PC-3 (cell line): ENCODE measurements around the gene TRAF3. TPM values are rescaled to one million over a fixed set of nuclear protein-coding genes. Genes with fewer than 3 reads are reported as not detected.

Experiments
- ATAC-seq: fragments of 200-7000 bp; cut with Tn5 transposase; 2 replicates; pipeline ENCODE4 v1.9.1; 2020; ENCODE audit warnings: mild to moderate bottlenecking, moderate library complexity
- BruUV-seq: library from RNA; stranded (reverse); fragments of 400-500 nt; replicated peaks from 2 replicates; lab custom pipeline; 2021; lab: Mats Ljungman, UMichigan
- CTCF ChIA-PET: fragments of 300-600 bp; sonication (Branson Sonifier 250); formaldehyde crosslinking; loops from one replicate; lab custom pipeline; 2022; ENCODE audit warnings: antibody characterized with exemption; lab: Charles Lee
- POLR2A ChIA-PET: fragments of 300-600 bp; sonication (Branson Sonifier 250); formaldehyde crosslinking; loops from one replicate; lab custom pipeline; 2022; ENCODE audit warnings: antibody characterized with exemption; ENCODE audit not compliant: unreplicated experiment; lab: Charles Lee
- DNase-seq: peaks from one replicate; pipeline ENCODE4 v3.0.0-alpha.2; 2015
- H2AFZ ChIP-seq: fragments of 300-600 bp; sonication (generic); 2 replicates; pipeline ENCODE4 v1.6.0; 2016; ENCODE audit warnings: antibody characterized with exemption, low read length
- H3F3A ChIP-seq: fragments of 300-600 bp; sonication (generic); one replicate; pipeline ENCODE4 v1.6.0; 2017; ENCODE audit warnings: antibody characterized with exemption, low read length, control low read depth, mild to moderate bottlenecking; ENCODE audit not compliant: unreplicated experiment
- H3K27ac ChIP-seq: fragments of 300-600 bp; sonication (generic); 2 replicates; pipeline ENCODE4 v1.5.1; 2016; ENCODE audit warnings: mild to moderate bottlenecking, low read length
- H3K27me3 ChIP-seq: fragments of 300-600 bp; sonication (generic); 2 replicates; pipeline ENCODE4 v1.6.1; 2016; ENCODE audit warnings: low read length, mixed read lengths
- H3K36me3 ChIP-seq: fragments of 300-600 bp; sonication (generic); 2 replicates; pipeline ENCODE4 v1.6.1; 2016; ENCODE audit warnings: low read depth, mixed run types, low read length, mixed read lengths
- H3K4me1 ChIP-seq: fragments of 300-600 bp; sonication (generic); 2 replicates; pipeline ENCODE4 v1.5.1; 2016; ENCODE audit warnings: low read length; ENCODE audit not compliant: insufficient read depth
- H3K4me2 ChIP-seq: fragments of 300-600 bp; sonication (generic); 2 replicates; pipeline ENCODE4 v1.6.0; 2016; ENCODE audit warnings: low read length
- H3K4me3 ChIP-seq: fragments of 300-600 bp; sonication (generic); 2 replicates; pipeline ENCODE4 v1.5.1; 2016; ENCODE audit warnings: mild to moderate bottlenecking, low read length, mixed read lengths
- H3K79me2 ChIP-seq: fragments of 300-600 bp; sonication (generic); 2 replicates; pipeline ENCODE4 v1.6.1; 2017; ENCODE audit warnings: low read length, mixed read lengths
- H3K9ac ChIP-seq: fragments of 300-600 bp; sonication (generic); 2 replicates; pipeline ENCODE4 v1.6.0; 2016; ENCODE audit warnings: mild to moderate bottlenecking, low read length
- H3K9me2 ChIP-seq: fragments of 300-600 bp; sonication (generic); replicated peaks from 2 replicates; pipeline ENCODE4 v1.6.1; 2016; ENCODE audit warnings: mixed run types, low read length, mixed read lengths
- H3K9me3 ChIP-seq: fragments of 300-600 bp; sonication (generic); 2 replicates; pipeline ENCODE4 v1.6.1; 2016; ENCODE audit warnings: low read length, mixed read lengths
- H4K20me1 ChIP-seq: fragments of 300-600 bp; sonication (generic); 2 replicates; pipeline ENCODE4 v1.6.1; 2016; ENCODE audit warnings: low read length, mixed read lengths
- CTCF ChIP-seq: fragments of 300-600 bp; sonication (generic); conservative IDR thresholded peaks from 2 replicates; pipeline ENCODE4 v1.5.1; 2017; ENCODE audit warnings: antibody characterized with exemption, low read depth, mild to moderate bottlenecking, low read length
- EZH2 ChIP-seq: fragments of 300-600 bp; sonication (generic); IDR thresholded peaks from one replicate; pipeline ENCODE4 v1.6.1; 2017; ENCODE audit warnings: antibody characterized with exemption, mild to moderate bottlenecking, low read length; ENCODE audit not compliant: unreplicated experiment
- EZH2phosphoT487 ChIP-seq: fragments of 300-600 bp; sonication (generic); IDR thresholded peaks from 2 replicates; pipeline ENCODE4 v1.6.1; 2018; ENCODE audit warnings: mild to moderate bottlenecking, antibody characterized with exemption, low read length, borderline replicate concordance
- intact Hi-C: fragments of 100-400 bp; cut with micrococcal nuclease; formaldehyde crosslinking; loops from 2 replicates; pipeline ENCODE4 v1.9.0; 2023
- total RNA-seq: library from RNA; depleted of rRNA; stranded (reverse); fragments of >200 nt; gene quantifications from 2 replicates; pipeline ENCODE4 v1.2.3, GENCODE V29; 2014

TRAF3 gene
- total RNA-seq, 1 experiment from 2014 or later: 19.4 TPM

- Histone ChIP-seq H3K4me3 (no peak overlapping the region), H3K27me3 (peaks cover 5% of the 10 kb centered on the region), H3K27ac (no peak overlapping the region), H3K4me1 (peaks cover 8% of the 10 kb centered on the region; the same call in 1 of the 2 replicates), H3K36me3 (no peaks in the 10 kb centered on the region; the same call in 1 of the 2 replicates), H3K79me2 (no peaks in the 10 kb centered on the region), H3K9me2 (no peaks in the 10 kb centered on the region), H3F3A (no peaks in the 10 kb centered on the region), H3K4me2 (peak overlapping the region; percentile 64), H4K20me1 (no peaks in the 10 kb centered on the region), H2AFZ (no peak overlapping the region), H3K9ac (no peak overlapping the region), H3K9me3 (no peaks in the 10 kb centered on the region)
- ChIA-PET POLR2A (no interaction called here), CTCF (no interaction called here)
- DNase-seq (peak; percentile 62), ATAC-seq (peak; percentile 84)
- BruUV-seq: no TSS peak
- no peak for TF ChIP-seq EZH2phosphoT487
- TF ChIP-seq EZH2: no peak
- no peak for TF ChIP-seq CTCF
- intact Hi-C loops: no loop called here
Observed at GRCh38 chr14:102930753-102931579, 153.7 kb downstream of the TRAF3 start.

GRCh38 chr14:102931580-102932285, 154.5 kb downstream of the TRAF3 start:
- no peak for DNase-seq
- Histone ChIP-seq H3K36me3 (no peaks in the 10 kb centered on the region; the same call in 1 of the 2 replicates), H3K4me2 (no peak overlapping the region), H3K9me3 (no peaks in the 10 kb centered on the region), H3K9ac (no peak overlapping the region), H3F3A (no peaks in the 10 kb centered on the region), H3K4me1 (peaks cover 8% of the 10 kb centered on the region; the same call in 1 of the 2 replicates), H3K9me2 (no peaks in the 10 kb centered on the region), H3K4me3 (no peak overlapping the region), H4K20me1 (no peaks in the 10 kb centered on the region), H3K79me2 (no peaks in the 10 kb centered on the region), H3K27me3 (peaks cover 5% of the 10 kb centered on the region), H2AFZ (no peak overlapping the region), H3K27ac (no peak overlapping the region)
- no peak for TF ChIP-seq EZH2phosphoT487
- TF ChIP-seq EZH2: no peak
- TF ChIP-seq CTCF: no peak
- BruUV-seq: no TSS peak
- ChIA-PET POLR2A (no interaction called here), CTCF (no interaction called here)
- peak; percentile 11 for ATAC-seq
- intact Hi-C loops: no loop called here
